ENCODE data around the gene TARS3.

Gene TARS3

GRCh38 chr15:101727186-101727585 lies 2.9 kb upstream of the TARS3 start:
- FAIRE-seq (no peak), DNase-seq (ENCODE audit: insufficient read length) (no peak)

GRCh38 chr15:101725073-101725472 lies 800 bp upstream of the TARS3 start:
- DNase-seq (ENCODE audit: insufficient read length) (no peak), FAIRE-seq (no peak)
- TF ChIP-seq TAF1 (IDR thresholded peaks at IDR 0.05; ENCODE audit: borderline replicate concordance, low read depth, low read length) (no peak), POLR2AphosphoS5 (IDR thresholded peaks at IDR 0.05; ENCODE audit: low read depth, low read length) (no peak), POLR2A (IDR thresholded peaks at IDR 0.05; ENCODE audit: low read depth, low read length) (no peak)

More at GRCh38 chr15:101727186-101727585, 2.9 kb upstream of the TARS3 start:
- TF ChIP-seq TAF1 (IDR thresholded peaks at IDR 0.05; ENCODE audit: borderline replicate concordance, low read depth, low read length) (no peak), POLR2AphosphoS5 (IDR thresholded peaks at IDR 0.05; ENCODE audit: low read depth, low read length) (no peak), POLR2A (IDR thresholded peaks at IDR 0.05; ENCODE audit: low read depth, low read length) (no peak)

GRCh38 chr15:101724675-101725005 lies 367 bp upstream of the TARS3 start:
- TF ChIP-seq POLR2A (IDR thresholded peaks at IDR 0.05; ENCODE audit: low read depth, low read length) (no peak), TAF1 (IDR thresholded peaks at IDR 0.05; ENCODE audit: borderline replicate concordance, low read depth, low read length) (no peak), POLR2AphosphoS5 (IDR thresholded peaks at IDR 0.05; ENCODE audit: low read depth, low read length) (no peak)
- no peak for DNase-seq (ENCODE audit: insufficient read length)
- FAIRE-seq, result no peak

- DNase-seq (ENCODE audit: insufficient read length) (no peak), FAIRE-seq (no peak)
- TF ChIP-seq POLR2AphosphoS5 (IDR thresholded peaks at IDR 0.05; ENCODE audit: low read depth, low read length) (no peak), POLR2A (IDR thresholded peaks at IDR 0.05; ENCODE audit: low read depth, low read length) (no peak), TAF1 (IDR thresholded peaks at IDR 0.05; ENCODE audit: borderline replicate concordance, low read depth, low read length) (no peak)
Observed at GRCh38 chr15:101723171-101723873, 951 bp downstream of the TARS3 start.

GRCh38 chr15:101718896-101719295 lies 5.4 kb downstream of the TARS3 start:
- FAIRE-seq (no peak), DNase-seq (ENCODE audit: insufficient read length) (no peak)
- TF ChIP-seq POLR2A (IDR thresholded peaks at IDR 0.05; ENCODE audit: low read depth, low read length) (no peak), POLR2AphosphoS5 (IDR thresholded peaks at IDR 0.05; ENCODE audit: low read depth, low read length) (no peak), TAF1 (IDR thresholded peaks at IDR 0.05; ENCODE audit: borderline replicate concordance, low read depth, low read length) (no peak)

- TF ChIP-seq TAF1 (IDR thresholded peaks at IDR 0.05; ENCODE audit: borderline replicate concordance, low read depth, low read length) (no peak), POLR2AphosphoS5 (IDR thresholded peaks at IDR 0.05; ENCODE audit: low read depth, low read length) (no peak), POLR2A (IDR thresholded peaks at IDR 0.05; ENCODE audit: low read depth, low read length) (no peak)
- FAIRE-seq, result no peak
- no peak for DNase-seq (ENCODE audit: insufficient read length)
Observed at GRCh38 chr15:101712078-101712477, 12.2 kb downstream of the TARS3 start.

- DNase-seq (ENCODE audit: insufficient read length), result no peak
- TF ChIP-seq TAF1 (IDR thresholded peaks at IDR 0.05; ENCODE audit: borderline replicate concordance, low read depth, low read length), result no peak
- no peak for TF ChIP-seq POLR2AphosphoS5 (IDR thresholded peaks at IDR 0.05; ENCODE audit: low read depth, low read length)
- TF ChIP-seq POLR2A (IDR thresholded peaks at IDR 0.05; ENCODE audit: low read depth, low read length), result no peak
- FAIRE-seq, result no peak
Observed at GRCh38 chr15:101710806-101711205, 13.5 kb downstream of the TARS3 start.

GRCh38 chr15:101709466-101709865 lies 14.8 kb downstream of the TARS3 start:
- FAIRE-seq (no peak), DNase-seq (ENCODE audit: insufficient read length) (no peak)
- TF ChIP-seq POLR2AphosphoS5 (IDR thresholded peaks at IDR 0.05; ENCODE audit: low read depth, low read length) (no peak), TAF1 (IDR thresholded peaks at IDR 0.05; ENCODE audit: borderline replicate concordance, low read depth, low read length) (no peak), POLR2A (IDR thresholded peaks at IDR 0.05; ENCODE audit: low read depth, low read length) (no peak)

GRCh38 chr15:101707983-101708382 lies 16.3 kb downstream of the TARS3 start:
- FAIRE-seq (no peak), DNase-seq (ENCODE audit: insufficient read length) (no peak)
- TF ChIP-seq POLR2AphosphoS5 (IDR thresholded peaks at IDR 0.05; ENCODE audit: low read depth, low read length) (no peak), TAF1 (IDR thresholded peaks at IDR 0.05; ENCODE audit: borderline replicate concordance, low read depth, low read length) (no peak), POLR2A (IDR thresholded peaks at IDR 0.05; ENCODE audit: low read depth, low read length) (no peak)

GRCh38 chr15:101702077-101702476 lies 22.2 kb downstream of the TARS3 start:
- no peak for FAIRE-seq

GRCh38 chr15:101698314-101698713 lies 26.0 kb downstream of the TARS3 start:
- DNase-seq (ENCODE audit: insufficient read length) (no peak), FAIRE-seq (no peak)
- TF ChIP-seq POLR2AphosphoS5 (IDR thresholded peaks at IDR 0.05; ENCODE audit: low read depth, low read length), result no peak
- no peak for TF ChIP-seq TAF1 (IDR thresholded peaks at IDR 0.05; ENCODE audit: borderline replicate concordance, low read depth, low read length)
- TF ChIP-seq POLR2A (IDR thresholded peaks at IDR 0.05; ENCODE audit: low read depth, low read length), result no peak

More at GRCh38 chr15:101702077-101702476, 22.2 kb downstream of the TARS3 start:
- no peak for DNase-seq (ENCODE audit: insufficient read length)
- TF ChIP-seq POLR2A (IDR thresholded peaks at IDR 0.05; ENCODE audit: low read depth, low read length) (no peak), TAF1 (IDR thresholded peaks at IDR 0.05; ENCODE audit: borderline replicate concordance, low read depth, low read length) (no peak), POLR2AphosphoS5 (IDR thresholded peaks at IDR 0.05; ENCODE audit: low read depth, low read length) (no peak)

- no peak for DNase-seq (ENCODE audit: insufficient read length)
- no peak for FAIRE-seq
- TF ChIP-seq POLR2A (IDR thresholded peaks at IDR 0.05; ENCODE audit: low read depth, low read length) (no peak), POLR2AphosphoS5 (IDR thresholded peaks at IDR 0.05; ENCODE audit: low read depth, low read length) (no peak)
Observed at GRCh38 chr15:101697488-101697887, 26.8 kb downstream of the TARS3 start.
